ENCODE results near the gene RBM23. TPM values are rescaled to one million over a fixed set of nuclear protein-coding genes. Genes with fewer than 3 reads are reported as not detected.

Gene RBM23
- total RNA-seq, 1 donor from 2014 or later, result 170 TPM

GRCh38 chr14:22845103-22845394 is 73.9 kb downstream of the RBM23 start:
- Histone ChIP-seq H3K4me1 (peaks cover 15% of the 10 kb centered on the region), H3K79me2 (ENCODE audit: low read depth) (no peaks in the 10 kb centered on the region), H3K4me2 (no peak overlapping the region), H4K20me1 (ENCODE audit: low read depth) (no peaks in the 10 kb centered on the region), H3K27ac (no peak overlapping the region), H2AFZ (replicated peaks) (no peak overlapping the region), H3K9me3 (ENCODE audit: low read depth) (no peaks in the 10 kb centered on the region), H3K4me3 (no peak overlapping the region), H3K36me3 (no peaks in the 10 kb centered on the region), H3K9ac (no peak overlapping the region), H3K27me3 (no peaks in the 10 kb centered on the region), H3F3A (ENCODE audit: low read depth) (peaks cover 3% of the 10 kb centered on the region)
- DNase-seq (ENCODE audit: low spot score), result no peak
- Mint-ChIP-seq H3K4me3 (no peak overlapping the region), H3K4me1 (peaks cover 20% of the 10 kb centered on the region), H3K27me3 (ENCODE audit: insufficient read depth, low read depth) (peaks cover 5% of the 10 kb centered on the region), H3K36me3 (no peaks in the 10 kb centered on the region), H3K27ac (no peak overlapping the region), H3K9me3 (no peaks in the 10 kb centered on the region)
- TF ChIP-seq CTCF (IDR thresholded peaks at IDR 0.05), result no peak
- TF ChIP-seq EZH2phosphoT487 (IDR thresholded peaks at IDR 0.05), result no peak
- no peak for TF ChIP-seq EZH2 (IDR thresholded peaks at IDR 0.05)

GRCh38 chr14:22844221-22845102 is 74.5 kb downstream of the RBM23 start:
- Histone ChIP-seq H2AFZ (replicated peaks) (no peak overlapping the region), H3K4me1 (peaks cover 14% of the 10 kb centered on the region), H3K79me2 (ENCODE audit: low read depth) (no peaks in the 10 kb centered on the region), H3K9me3 (ENCODE audit: low read depth) (no peaks in the 10 kb centered on the region), H3K36me3 (no peaks in the 10 kb centered on the region), H3F3A (ENCODE audit: low read depth) (peaks cover 3% of the 10 kb centered on the region), H3K4me3 (no peak overlapping the region), H3K9ac (no peak overlapping the region), H3K27me3 (no peaks in the 10 kb centered on the region), H3K4me2 (no peak overlapping the region), H4K20me1 (ENCODE audit: low read depth) (no peaks in the 10 kb centered on the region), H3K27ac (no peak overlapping the region)
- H3K4me1 Mint-ChIP-seq, result peaks cover 18% of the 10 kb centered on the region
- no peak overlapping the region for H3K4me3 Mint-ChIP-seq
- peaks cover 5% of the 10 kb centered on the region for H3K27me3 Mint-ChIP-seq (ENCODE audit: insufficient read depth, low read depth)
- no peak overlapping the region for H3K27ac Mint-ChIP-seq
- H3K9me3 Mint-ChIP-seq, result no peaks in the 10 kb centered on the region
- DNase-seq (ENCODE audit: low spot score), result no peak
- TF ChIP-seq EZH2phosphoT487 (IDR thresholded peaks at IDR 0.05), result no peak
- no peak for TF ChIP-seq CTCF (IDR thresholded peaks at IDR 0.05)
- no peaks in the 10 kb centered on the region for H3K36me3 Mint-ChIP-seq

Small RNA genes within 50 kb of the gene (small RNA-seq; reads per million reads assigned to genes)
- gene RF00019, result not detected

Other genes starting within 250 kb of the RBM23 start
- 101 and 116 TPM in 2 replicates for gene OXA1L, start 152.5 kb downstream of the RBM23 start, total RNA-seq (ENCODE audit: low replicate concordance)
- gene SLC7A7, start 103.7 kb downstream of the RBM23 start, total RNA-seq (ENCODE audit: low replicate concordance), result 2.8 and 5.6 TPM in 2 replicates
- 28.1 and 71.5 TPM in 2 replicates for gene MRPL52, start 89.3 kb downstream of the RBM23 start, total RNA-seq (ENCODE audit: low replicate concordance)
- gene MMP14, start 82.6 kb downstream of the RBM23 start, total RNA-seq (ENCODE audit: low replicate concordance), result 15.1 and 25.2 TPM in 2 replicates
- 0.92 and 4.2 TPM in 2 replicates for gene LRP10, start 47.4 kb downstream of the RBM23 start, total RNA-seq (ENCODE audit: low replicate concordance)
- gene REM2, start 35.9 kb downstream of the RBM23 start, total RNA-seq (ENCODE audit: low replicate concordance), result 1.7 and 3.3 TPM in 2 replicates
- 54.6 and 97.6 TPM in 2 replicates for gene PRMT5, start 10.2 kb upstream of the RBM23 start, total RNA-seq (ENCODE audit: low replicate concordance)
- gene HAUS4, start 37.9 kb upstream of the RBM23 start, total RNA-seq (ENCODE audit: low replicate concordance), result 93.3 and 103 TPM in 2 replicates
- 99.6 and 147 TPM in 2 replicates for gene AJUBA, start 63.4 kb upstream of the RBM23 start, total RNA-seq (ENCODE audit: low replicate concordance)
- 8.2 and 11.0 TPM in 2 replicates for gene C14orf93, start 91.0 kb upstream of the RBM23 start, total RNA-seq (ENCODE audit: low replicate concordance)
- 154 and 223 TPM in 2 replicates for gene PSMB5, start 115.8 kb upstream of the RBM23 start, total RNA-seq (ENCODE audit: low replicate concordance)
- gene PSMB11, start 123.1 kb upstream of the RBM23 start, total RNA-seq (ENCODE audit: low replicate concordance), result not detected in 2 replicates
- 15.0 and 35.9 TPM in 2 replicates for gene CDH24, start 138.4 kb upstream of the RBM23 start, total RNA-seq (ENCODE audit: low replicate concordance)
- gene ACIN1, start 176.0 kb upstream of the RBM23 start, total RNA-seq (ENCODE audit: low replicate concordance), result 184 and 215 TPM in 2 replicates
- 32.0 and 37.5 TPM in 2 replicates for gene C14orf119, start 176.4 kb upstream of the RBM23 start, total RNA-seq (ENCODE audit: low replicate concordance)
- gene CIROP, start 185.8 kb upstream of the RBM23 start, total RNA-seq (ENCODE audit: low replicate concordance), result 0.06 TPM in 1 of 2 replicates, not detected in the other
- not detected in 2 replicates for gene CEBPE, start 200.1 kb upstream of the RBM23 start, total RNA-seq (ENCODE audit: low replicate concordance)